Naive thymus-derived CD8-positive, alpha-beta T cell (primary cell): ENCODE results near the gene HSD17B10. TPM values are rescaled to one million over a fixed set of nuclear protein-coding genes. Genes with fewer than 3 reads are reported as not detected.

ENCODE experiments used
- microRNA-seq: library from miRNA; unstranded; fragments of <30 nt; microRNA quantifications from one replicate; pipeline ENCODE4 v1.2.0, GENCODE V29; 2022; ENCODE audit warnings: borderline microRNAs expressed
- polyA plus RNA-seq, 3 donors: library from polyadenylated mRNA; unstranded; fragments of 300-500 nt; fragmentation: Illumina TruSeq; gene quantifications; one replicate each; pipeline ENCODE4 v1.2.3, GENCODE V29; 2021
- total RNA-seq, 8 experiments: library from RNA in 2 of 8; stranded (reverse) in 2 of 8; gene quantifications; one replicate each; pipeline ENCODE4 v1.2.3 and lab custom pipeline; 2021 to 2026

HSD17B10 gene
- total and polyA plus RNA-seq, 5 experiments from 2014 or later = 35.3 to 152 (median 144) TPM

Small RNA genes within 50 kb of the gene (microRNA-seq; reads per million reads assigned to microRNA genes)
- not detected for gene MIR6857

Other genes with a start within 250 kb of the HSD17B10 start
- 100 to 1,000 TPM; 147 to 153 TPM for gene KDM5C, start 209.2 kb downstream of the HSD17B10 start, total RNA-seq
- gene KDM5C, start 209.2 kb downstream of the HSD17B10 start, polyA plus RNA-seq = 10 to 100 TPM; 21.0 to 26.5 (median 23.6) TPM
- under 1 TPM; 0.36 to 0.66 TPM for gene IQSEC2, start 152.8 kb downstream of the HSD17B10 start, total RNA-seq
- gene IQSEC2, start 152.8 kb downstream of the HSD17B10 start, polyA plus RNA-seq = under 1 TPM; 0.08 to 0.17 (median 0.13) TPM
- 10 to 100 TPM; 64.8 to 68.0 TPM for gene SMC1A, start 11.7 kb downstream of the HSD17B10 start, total RNA-seq
- 10 to 100 TPM; 52.3 to 65.3 (median 55.4) TPM for gene SMC1A, start 11.7 kb downstream of the HSD17B10 start, polyA plus RNA-seq
- gene RIBC1, start 11.5 kb downstream of the HSD17B10 start, total RNA-seq = 1 to 10 TPM; 1.9 to 2.0 TPM
- under 1 TPM in 2 of 3 donors, not detected in 1; 0.42 to 0.43 TPM for gene RIBC1, start 11.5 kb downstream of the HSD17B10 start, polyA plus RNA-seq